ENCODE data around the gene ASIC4. TPM values are rescaled to one million over a fixed set of nuclear protein-coding genes. Genes with fewer than 3 reads are reported as not detected.

ASIC4 gene
- total and polyA plus RNA-seq, 2 donors from 2014 or later: not detected

DNA sequence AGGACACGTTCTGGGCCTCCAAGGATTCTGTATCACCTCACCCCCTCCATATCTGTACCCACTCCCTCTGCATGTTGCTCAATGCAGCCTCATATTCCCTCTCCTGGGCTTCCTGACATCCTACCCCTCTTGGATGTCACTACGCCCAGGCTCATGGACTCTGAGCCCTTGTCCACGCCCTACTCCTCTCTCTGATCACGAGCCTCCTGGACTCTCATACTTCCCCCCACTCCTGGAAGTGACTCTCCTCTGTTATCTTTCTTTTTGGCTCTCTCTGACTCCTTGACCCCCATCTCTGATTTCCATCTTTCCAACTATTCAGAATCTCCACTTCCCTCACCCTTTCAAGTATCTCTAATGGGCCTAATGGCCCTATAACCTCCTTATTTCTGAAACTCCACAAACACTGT is 31.7 kb downstream of the ASIC4 start:
- Histone ChIP-seq H3K9ac (ENCODE audit: low read length in 3 of 3) (no peak overlapping the region), H3K4me3 (ENCODE audit: low read length in 3 of 3) (no peak overlapping the region), H3K36me3 (ENCODE audit: control insufficient read depth in 2 of 3, insufficient read depth in 3 of 3, low read length in 3 of 3) (peaks cover 0 to 3% (median 2%) of the 10 kb centered on the region in 3 donors), H3K9me3 (ENCODE audit: control insufficient read depth in 2 of 3, insufficient read depth in 1 of 3, low read length in 3 of 3) (no peaks in the 10 kb centered on the region), H3K27ac (ENCODE audit: low read depth in 2 of 2, low read length in 2 of 2) (no peak overlapping the region), H3K27me3 (ENCODE audit: control insufficient read depth, insufficient read depth, low read length) (no peaks in the 10 kb centered on the region), H3K4me1 (ENCODE audit: control insufficient read depth in 2 of 3, insufficient read depth in 2 of 3, low read depth in 1 of 3, low read length in 3 of 3) (peaks cover 4 to 18% (median 9%) of the 10 kb centered on the region in 3 donors)
- TF ChIP-seq, protein P1, sequence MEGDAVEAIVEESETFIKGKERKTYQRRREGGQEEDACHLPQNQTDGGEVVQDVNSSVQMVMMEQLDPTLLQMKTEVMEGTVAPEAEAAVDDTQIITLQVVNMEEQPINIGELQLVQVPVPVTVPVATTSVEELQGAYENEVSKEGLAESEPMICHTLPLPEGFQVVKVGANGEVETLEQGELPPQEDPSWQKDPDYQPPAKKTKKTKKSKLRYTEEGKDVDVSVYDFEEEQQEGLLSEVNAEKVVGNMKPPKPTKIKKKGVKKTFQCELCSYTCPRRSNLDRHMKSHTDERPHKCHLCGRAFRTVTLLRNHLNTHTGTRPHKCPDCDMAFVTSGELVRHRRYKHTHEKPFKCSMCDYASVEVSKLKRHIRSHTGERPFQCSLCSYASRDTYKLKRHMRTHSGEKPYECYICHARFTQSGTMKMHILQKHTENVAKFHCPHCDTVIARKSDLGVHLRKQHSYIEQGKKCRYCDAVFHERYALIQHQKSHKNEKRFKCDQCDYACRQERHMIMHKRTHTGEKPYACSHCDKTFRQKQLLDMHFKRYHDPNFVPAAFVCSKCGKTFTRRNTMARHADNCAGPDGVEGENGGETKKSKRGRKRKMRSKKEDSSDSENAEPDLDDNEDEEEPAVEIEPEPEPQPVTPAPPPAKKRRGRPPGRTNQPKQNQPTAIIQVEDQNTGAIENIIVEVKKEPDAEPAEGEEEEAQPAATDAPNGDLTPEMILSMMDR (IDR thresholded peaks at IDR 0.05; ENCODE audit: borderline replicate concordance, extremely low read depth, insufficient read depth): no peak
- intact Hi-C loops (cut with DNase I): no loop called here
- FAIRE-seq (no peak), DNase-seq (peak in 1 of 5 donors; percentile 36)

DNA sequence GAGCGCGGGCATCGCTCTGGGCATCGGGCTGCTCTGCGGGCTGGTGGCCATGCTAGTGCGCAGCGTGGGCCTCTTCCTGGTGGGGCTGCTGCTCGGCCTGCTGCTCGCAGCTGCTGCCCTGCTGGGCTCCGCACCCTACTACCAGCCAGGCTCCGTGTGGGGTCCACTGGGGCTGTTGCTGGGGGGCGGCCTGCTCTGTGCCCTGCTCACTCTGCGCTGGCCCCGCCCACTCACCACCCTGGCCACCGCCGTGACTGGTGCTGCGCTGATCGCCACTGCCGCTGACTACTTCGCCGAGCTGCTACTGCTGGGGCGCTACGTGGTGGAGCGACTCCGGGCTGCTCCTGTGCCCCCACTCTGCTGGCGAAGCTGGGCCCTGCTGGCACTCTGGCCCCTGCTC is 33.3 kb downstream of the ASIC4 start:
- Histone ChIP-seq H3K4me1 (ENCODE audit: control insufficient read depth in 2 of 3, insufficient read depth in 2 of 3, low read depth in 1 of 3, low read length in 3 of 3) (peaks cover under 1 to 12% (median 2%) of the 10 kb centered on the region in 3 donors), H3K9me3 (ENCODE audit: control insufficient read depth in 2 of 3, insufficient read depth in 1 of 3, low read length in 3 of 3) (no peaks in the 10 kb centered on the region), H3K9ac (ENCODE audit: low read length in 3 of 3) (no peak overlapping the region), H3K36me3 (ENCODE audit: control insufficient read depth in 2 of 3, insufficient read depth in 3 of 3, low read length in 3 of 3) (no peaks in the 10 kb centered on the region), H3K27me3 (ENCODE audit: control insufficient read depth, insufficient read depth, low read length) (no peaks in the 10 kb centered on the region), H3K27ac (ENCODE audit: low read depth in 2 of 2, low read length in 2 of 2) (no peak overlapping the region), H3K4me3 (ENCODE audit: low read length in 3 of 3) (no peak overlapping the region)
- FAIRE-seq (no peak), DNase-seq (peak in 2 of 5 donors; percentile 39 to 71)
- TF ChIP-seq, protein P1 (IDR thresholded peaks at IDR 0.05; ENCODE audit: borderline replicate concordance, extremely low read depth, insufficient read depth): no peak
- intact Hi-C loops (cut with DNase I): no loop called here

DNA sequence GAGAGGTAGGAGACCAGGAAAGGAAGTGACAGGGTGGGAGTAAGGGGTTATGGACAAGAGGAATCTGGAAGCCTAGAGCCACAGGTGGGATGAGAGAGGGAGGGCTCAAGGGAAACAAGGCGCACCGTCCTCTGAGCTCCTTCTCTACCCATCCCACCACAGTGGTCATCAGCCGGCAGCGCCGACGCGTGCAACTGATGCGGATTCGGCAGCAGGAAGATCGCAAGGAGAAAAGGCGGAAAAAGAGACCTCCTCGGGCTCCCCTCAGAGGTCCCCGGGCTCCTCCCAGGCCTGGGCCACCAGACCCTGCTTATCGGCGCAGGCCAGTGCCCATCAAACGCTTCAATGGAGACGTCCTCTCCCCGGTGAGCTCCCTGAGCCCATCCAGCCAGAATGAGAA is 34.7 kb downstream of the ASIC4 start:
- DNase-seq (peak in 1 of 5 donors; percentile 36), FAIRE-seq (no peak)
- Histone ChIP-seq H3K27me3 (ENCODE audit: control insufficient read depth, insufficient read depth, low read length) (no peaks in the 10 kb centered on the region), H3K9ac (ENCODE audit: low read length in 3 of 3) (no peak overlapping the region), H3K9me3 (ENCODE audit: control insufficient read depth in 2 of 3, insufficient read depth in 1 of 3, low read length in 3 of 3) (no peaks in the 10 kb centered on the region), H3K4me3 (ENCODE audit: low read length in 3 of 3) (no peak overlapping the region), H3K36me3 (ENCODE audit: control insufficient read depth in 2 of 3, insufficient read depth in 3 of 3, low read length in 3 of 3) (no peaks in the 10 kb centered on the region), H3K27ac (ENCODE audit: low read depth in 2 of 2, low read length in 2 of 2) (no peak overlapping the region), H3K4me1 (ENCODE audit: control insufficient read depth in 2 of 3, insufficient read depth in 2 of 3, low read depth in 1 of 3, low read length in 3 of 3) (peaks cover 0 to 19% (median 0%) of the 10 kb centered on the region in 3 donors)
- TF ChIP-seq, protein P1 (IDR thresholded peaks at IDR 0.05; ENCODE audit: borderline replicate concordance, extremely low read depth, insufficient read depth): no peak
- intact Hi-C loops (cut with DNase I): no loop called here

DNA sequence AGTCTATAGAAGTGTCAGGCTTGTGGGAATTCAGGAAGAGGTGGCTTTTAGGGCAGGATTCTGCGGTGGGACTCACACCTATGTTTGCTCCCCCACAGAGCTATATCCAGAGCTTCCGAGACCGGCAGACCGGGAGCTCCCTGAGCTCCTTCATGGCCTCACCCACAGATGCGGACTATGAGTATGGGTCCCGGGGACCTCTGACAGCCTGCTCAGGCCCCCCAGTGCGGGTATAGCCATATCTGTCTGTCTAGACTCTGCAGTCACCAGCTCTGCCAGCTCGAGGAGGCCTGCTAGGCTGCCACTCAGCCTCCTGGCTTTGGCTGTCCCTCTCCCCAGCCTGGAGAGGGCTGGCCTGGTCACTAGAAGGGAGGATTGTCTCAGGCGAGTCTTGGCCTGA is 35.3 kb downstream of the ASIC4 start:
- DNase-seq (no peak), FAIRE-seq (no peak)
- Histone ChIP-seq H3K9me3 (ENCODE audit: control insufficient read depth in 2 of 3, insufficient read depth in 1 of 3, low read length in 3 of 3) (no peaks in the 10 kb centered on the region), H3K4me1 (ENCODE audit: control insufficient read depth in 2 of 3, insufficient read depth in 2 of 3, low read depth in 1 of 3, low read length in 3 of 3) (peaks cover 0 to 13% (median 0%) of the 10 kb centered on the region in 3 donors), H3K36me3 (ENCODE audit: control insufficient read depth in 2 of 3, insufficient read depth in 3 of 3, low read length in 3 of 3) (no peaks in the 10 kb centered on the region), H3K27ac (ENCODE audit: low read depth in 2 of 2, low read length in 2 of 2) (no peak overlapping the region), H3K9ac (ENCODE audit: low read length in 3 of 3) (no peak overlapping the region), H3K4me3 (ENCODE audit: low read length in 3 of 3) (no peak overlapping the region), H3K27me3 (ENCODE audit: control insufficient read depth, insufficient read depth, low read length) (no peaks in the 10 kb centered on the region)
- intact Hi-C loops (cut with DNase I): no loop called here
- TF ChIP-seq, protein P1 (IDR thresholded peaks at IDR 0.05; ENCODE audit: borderline replicate concordance, extremely low read depth, insufficient read depth): no peak
